Brain microvascular endothelial cell (primary cell): ENCODE results near the gene NEDD1.

Experiments
- DNase-seq: peaks from one replicate; pipeline ENCODE4 v3.0.0-alpha.2; 2020
- H3K27ac ChIP-seq: fragments of 250-450 bp; sonication (Bioruptor Pico); 2 replicates; pipeline ENCODE4 v1.5.1; 2020; ENCODE audit warnings: mild to moderate bottlenecking, moderate library complexity
- H3K27me3 ChIP-seq: fragments of 250-450 bp; sonication (Bioruptor Pico); replicated peaks from 2 replicates; pipeline ENCODE4 v1.5.1; 2020; ENCODE audit warnings: mild to moderate bottlenecking
- H3K36me3 ChIP-seq: fragments of 250-450 bp; sonication (Bioruptor Pico); replicated peaks from 2 replicates; pipeline ENCODE4 v1.5.1; 2020; ENCODE audit warnings: mild to moderate bottlenecking
- H3K4me3 ChIP-seq: 2 replicates; pipeline ENCODE4 v1.5.1; 2011; ENCODE audit warnings: low read depth, mild to moderate bottlenecking, control low read depth, low read length, moderate library complexity
- CTCF ChIP-seq: IDR thresholded peaks from 2 replicates; pipeline ENCODE4 v1.5.1; 2011; ENCODE audit warnings: low read depth, mild to moderate bottlenecking, moderate library complexity, low read length, control low read depth, inconsistent platforms; ENCODE audit errors: missing control alignments
- in situ Hi-C: cut with HindIII; loops from 2 replicates; pipeline ENCODE4 v1.10.0; 2017; ENCODE audit warnings: low sequenced_read_pairs, low pct_ligation_motif_present

Gene NEDD1

GRCh38 chr12:96906849-96907670 is at the start of gene NEDD1:
NEDD1 (plus strand) TSS chr12:96907257; CDS start chr12:96909760, 2,503 bp downstream.
- H3K36me3 ChIP-seq = no peaks in the 10 kb centered on the region
- in situ Hi-C loops = no loop called here
- no peak for TF ChIP-seq CTCF
- peak within 1 kb of the TSS; percentile 80 for H3K27ac ChIP-seq
- H3K27me3 ChIP-seq = no peaks in the 10 kb centered on the region
- H3K4me3 ChIP-seq = peak within 1 kb of the TSS; percentile 82
- peak; percentile 57 for DNase-seq

GRCh38 chr12:96858162-96858561 is 48.9 kb upstream of the NEDD1 start:
- no peak for TF ChIP-seq CTCF
- Histone ChIP-seq H3K27ac (no peak overlapping the region), H3K36me3 (no peaks in the 10 kb centered on the region), H3K27me3 (no peaks in the 10 kb centered on the region), H3K4me3 (no peak overlapping the region)
- DNase-seq = no peak
- in situ Hi-C loops = no loop called here

GRCh38 chr12:96861656-96862055 is 45.4 kb upstream of the NEDD1 start:
- in situ Hi-C loops = no loop called here
- Histone ChIP-seq H3K27me3 (no peaks in the 10 kb centered on the region), H3K4me3 (no peak overlapping the region), H3K36me3 (no peaks in the 10 kb centered on the region), H3K27ac (no peak overlapping the region)
- peak; percentile 20 for DNase-seq
- TF ChIP-seq CTCF = no peak

- no peak for DNase-seq
- H3K27ac ChIP-seq = no peak overlapping the region
- no peaks in the 10 kb centered on the region for H3K27me3 ChIP-seq
- H3K4me3 ChIP-seq = no peak overlapping the region
- no peak for TF ChIP-seq CTCF
- H3K36me3 ChIP-seq = no peaks in the 10 kb centered on the region
- in situ Hi-C loops = no loop called here
Observed at GRCh38 chr12:96862326-96862725, 44.7 kb upstream of the NEDD1 start.

- in situ Hi-C loops = no loop called here
- TF ChIP-seq CTCF = no peak
- DNase-seq = no peak
- Histone ChIP-seq H3K27me3 (no peaks in the 10 kb centered on the region), H3K36me3 (no peaks in the 10 kb centered on the region), H3K4me3 (no peak overlapping the region), H3K27ac (no peak overlapping the region)
Observed at GRCh38 chr12:96864335-96864734, 42.7 kb upstream of the NEDD1 start.
